Activated CD8-positive, alpha-beta T cell treated with anti-CD3 and anti-CD28 coated beads, Interleukin-2, amount 10 ng/mL, durations not matched to agents 7 days and 5 days (primary cell): ENCODE measurements around the gene SELENOW. TPM values are rescaled to one million over a fixed set of nuclear protein-coding genes. Genes with fewer than 3 reads are reported as not detected.
"Not testable (repeated sequence)": the region's sequence is repeated elsewhere in the genome, so short reads cannot be mapped to it uniquely, and the experiment has no call there.

Experiments
- ATAC-seq: fragments of 150-1000 bp; cut with Tn5 transposase; one replicate; pipeline ENCODE4 v1.10.0; 2021; ENCODE audit warnings: moderate library complexity
- CTCF ChIA-PET: fragments of 350-600 bp; sonication (Branson Sonifier 250); formaldehyde crosslinking; loops from one replicate; lab custom pipeline; 2021; ENCODE audit warnings: antibody characterized with exemption; lab: Charles Lee
- POLR2A ChIA-PET: fragments of 350-600 bp; sonication (Branson Sonifier 250); formaldehyde crosslinking; loops from one replicate; lab custom pipeline; 2021; ENCODE audit warnings: antibody characterized with exemption; lab: Charles Lee
- DNase-seq: peaks from one replicate; pipeline ENCODE4 v3.0.0-alpha.2; 2020
- H3K27ac Mint-ChIP-seq: one replicate; pipeline ENCODE4 v1.8.0; 2021; ENCODE audit warnings: mild to moderate bottlenecking, mixed read lengths
- H3K27me3 Mint-ChIP-seq: one replicate; pipeline ENCODE4 v1.8.0; 2021; ENCODE audit warnings: low read depth, mixed read lengths
- H3K36me3 Mint-ChIP-seq: one replicate; pipeline ENCODE4 v1.8.0; 2021; ENCODE audit warnings: low read depth, mixed read lengths
- H3K4me1 Mint-ChIP-seq: one replicate; pipeline ENCODE4 v1.8.0; 2021; ENCODE audit warnings: low read depth, mixed read lengths
- H3K4me3 Mint-ChIP-seq: one replicate; pipeline ENCODE4 v1.8.0; 2021; ENCODE audit warnings: mild to moderate bottlenecking, mixed read lengths
- H3K9me3 Mint-ChIP-seq: one replicate; pipeline ENCODE4 v1.8.0; 2022; ENCODE audit warnings: mixed read lengths; ENCODE audit not compliant: insufficient read depth
- total RNA-seq, 2 experiments: library from RNA; stranded (reverse); gene quantifications; one replicate each; pipeline ENCODE4 v1.2.3, GENCODE V29; 2021

Gene SELENOW
- total RNA-seq, 2 experiments from 2014 or later: 132 to 140 TPM

DNA sequence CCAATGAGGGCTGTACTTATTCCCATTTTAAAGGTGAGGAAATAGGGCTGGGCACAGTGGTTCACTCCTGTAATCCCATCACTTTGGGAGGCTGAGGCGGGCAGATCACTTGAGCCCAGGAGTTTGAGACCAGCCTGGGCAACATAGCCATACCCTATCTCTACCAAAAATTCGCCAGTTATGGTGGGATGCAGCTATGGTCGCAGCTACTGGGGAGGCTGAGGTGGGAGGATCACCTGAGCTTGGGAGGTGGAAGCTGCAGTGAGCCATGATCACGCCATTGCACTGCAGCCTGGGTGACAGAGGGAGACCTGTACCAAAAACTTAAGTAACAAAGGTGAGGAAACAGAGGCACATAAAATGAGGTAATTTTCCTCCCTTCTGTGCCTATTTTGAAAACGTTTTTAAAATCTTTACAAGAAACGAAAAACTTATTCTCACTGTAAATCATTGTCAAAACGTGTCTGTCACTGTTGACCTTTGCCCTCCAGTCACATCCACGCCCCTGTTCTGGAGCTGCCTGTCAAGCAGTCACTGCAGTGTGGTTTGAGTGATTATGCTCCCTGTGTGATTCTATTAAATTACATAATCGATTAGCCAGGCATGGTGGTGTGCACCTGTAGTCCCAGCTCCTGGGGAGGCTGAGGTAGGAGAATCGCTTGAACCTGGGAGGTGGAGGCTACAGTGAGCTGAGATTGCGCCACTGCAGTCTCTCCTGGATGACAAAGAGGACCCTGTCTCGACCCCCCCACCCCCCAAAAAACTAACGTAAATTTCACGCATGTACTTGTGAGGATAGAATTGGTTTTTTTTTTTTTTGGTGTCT lies 20.7 kb upstream of the SELENOW start:
- ATAC-seq (no peak), DNase-seq (no peak)
- no peak overlapping the region for H3K27ac Mint-ChIP-seq
- H3K9me3 Mint-ChIP-seq: no peaks in the 10 kb centered on the region
- H3K27me3 Mint-ChIP-seq: no peaks in the 10 kb centered on the region
- H3K4me3 Mint-ChIP-seq: no peak overlapping the region
- H3K4me1 Mint-ChIP-seq: peaks cover 13% of the 10 kb centered on the region
- ChIA-PET POLR2A (interaction anchor here (1.2 kb wide), 1 partner anchor 12 kb away, joined by 3 read pairs; no protein-coding TSS in a partner anchor), CTCF (no interaction called here)
- H3K36me3 Mint-ChIP-seq: peaks cover 47% of the 10 kb centered on the region

DNA sequence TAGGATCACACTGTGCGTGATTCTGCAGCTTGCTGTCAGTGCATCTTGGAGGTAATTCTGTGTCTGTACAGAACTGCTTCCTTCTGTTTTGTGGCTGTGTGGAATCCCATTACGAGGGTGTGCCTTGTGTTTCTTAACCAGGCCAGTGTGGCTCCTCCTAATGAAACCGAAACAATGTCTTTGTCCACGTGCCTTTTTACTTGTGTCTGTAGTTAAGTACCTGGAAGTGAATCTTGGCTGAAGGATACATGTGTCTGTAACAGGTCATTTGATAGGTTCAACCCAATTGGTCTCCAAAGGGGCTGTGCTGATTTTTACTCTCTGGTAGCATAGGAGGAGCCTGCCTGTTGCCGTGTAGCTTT lies 20.1 kb upstream of the SELENOW start:
- Mint-ChIP-seq H3K27me3 (no peaks in the 10 kb centered on the region), H3K9me3 (no peaks in the 10 kb centered on the region), H3K4me3 (no peak overlapping the region), H3K4me1 (peaks cover 7% of the 10 kb centered on the region), H3K36me3 (peaks cover 42% of the 10 kb centered on the region), H3K27ac (no peak overlapping the region)
- no peak for DNase-seq
- POLR2A ChIA-PET: interaction anchor here (1.2 kb wide), 1 partner anchor 12 kb away, joined by 3 read pairs; no protein-coding TSS in a partner anchor
- no peak for ATAC-seq
- CTCF ChIA-PET: interaction anchor here (1.1 kb wide), 1 partner anchor 32 kb away, joined by 3 read pairs; no protein-coding TSS in a partner anchor

DNA sequence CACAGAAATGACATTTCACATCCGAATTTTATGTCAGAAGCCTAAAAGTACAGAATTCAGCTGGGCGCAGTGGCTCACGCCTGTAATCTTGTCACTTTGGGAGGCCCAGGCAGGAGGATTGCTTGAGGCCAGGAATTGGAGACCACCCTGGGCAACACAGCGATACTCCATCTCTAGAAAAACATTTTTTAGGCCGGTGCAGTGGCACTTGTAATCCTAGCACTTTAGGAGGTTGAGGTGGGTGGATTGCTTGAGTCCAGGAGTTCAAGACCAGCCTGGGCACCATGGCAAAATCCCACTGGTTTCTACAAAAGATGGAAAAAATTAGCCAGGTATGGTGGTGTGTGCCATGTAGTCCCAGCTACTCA lies 17.9 kb upstream of the SELENOW start:
- no peak for ATAC-seq
- Mint-ChIP-seq H3K9me3 (no peaks in the 10 kb centered on the region), H3K27ac (no peak overlapping the region), H3K36me3 (peaks cover 33% of the 10 kb centered on the region), H3K4me1 (peaks cover 3% of the 10 kb centered on the region), H3K4me3 (no peak overlapping the region), H3K27me3 (no peaks in the 10 kb centered on the region)
- ChIA-PET CTCF (no interaction called here), POLR2A (interaction anchor here (1.3 kb wide), 1 partner anchor 16 kb away, joined by 3 read pairs; no protein-coding TSS in a partner anchor)
- DNase-seq: no peak

DNA sequence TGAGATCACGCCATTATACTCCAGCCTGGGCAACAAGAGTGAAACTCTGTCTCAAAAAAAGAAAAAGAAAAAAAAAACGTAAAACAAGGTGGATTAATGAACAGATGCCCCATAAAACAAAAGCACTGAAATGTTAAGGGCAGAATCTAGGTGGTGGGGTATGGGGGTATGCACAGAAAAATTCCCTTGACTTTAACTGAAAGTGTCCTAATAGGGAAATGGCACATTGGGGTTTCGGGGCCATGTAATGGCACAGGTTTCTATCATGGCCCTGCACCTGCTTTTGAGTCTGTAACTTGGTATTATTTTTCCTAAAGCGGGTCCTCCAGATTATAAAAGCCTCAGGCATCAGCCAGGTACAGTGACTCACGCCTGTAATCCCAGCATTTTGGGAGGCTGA lies 16.9 kb upstream of the SELENOW start:
- H3K27ac Mint-ChIP-seq: no peak overlapping the region
- ATAC-seq: no peak
- POLR2A ChIA-PET: no interaction called here
- no peak for DNase-seq
- H3K4me3 Mint-ChIP-seq: no peak overlapping the region
- no peaks in the 10 kb centered on the region for H3K9me3 Mint-ChIP-seq
- peaks cover 29% of the 10 kb centered on the region for H3K36me3 Mint-ChIP-seq
- CTCF ChIA-PET: no interaction called here
- H3K4me1 Mint-ChIP-seq: peaks cover 3% of the 10 kb centered on the region
- H3K27me3 Mint-ChIP-seq: no peaks in the 10 kb centered on the region

DNA sequence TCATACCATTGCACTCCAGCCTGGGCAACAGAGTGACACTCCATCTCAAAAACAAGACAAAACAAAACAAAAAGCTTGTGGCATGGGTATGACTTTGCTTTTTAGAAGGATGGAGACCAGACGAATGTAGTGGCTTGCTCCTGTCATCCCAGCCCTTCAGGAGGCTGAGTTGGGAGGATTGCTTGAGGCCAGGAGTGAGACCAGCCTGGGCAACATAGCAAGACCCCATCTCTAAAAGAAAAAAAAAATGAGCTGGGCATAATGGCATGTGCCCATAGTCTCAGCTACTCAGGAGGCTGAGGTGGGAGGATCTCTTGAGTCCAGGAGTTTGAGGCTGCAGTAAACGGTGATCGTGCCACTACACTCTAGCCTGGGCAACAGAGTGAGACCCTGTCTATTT lies 16.4 kb upstream of the SELENOW start:
- no peak overlapping the region for H3K4me3 Mint-ChIP-seq
- POLR2A ChIA-PET: no interaction called here
- H3K27ac Mint-ChIP-seq: no peak overlapping the region
- CTCF ChIA-PET: no interaction called here
- H3K36me3 Mint-ChIP-seq: peaks cover 24% of the 10 kb centered on the region
- DNase-seq (no peak), ATAC-seq (no peak)
- no peaks in the 10 kb centered on the region for H3K27me3 Mint-ChIP-seq
- H3K4me1 Mint-ChIP-seq: peaks cover 3% of the 10 kb centered on the region
- H3K9me3 Mint-ChIP-seq: no peaks in the 10 kb centered on the region

DNA sequence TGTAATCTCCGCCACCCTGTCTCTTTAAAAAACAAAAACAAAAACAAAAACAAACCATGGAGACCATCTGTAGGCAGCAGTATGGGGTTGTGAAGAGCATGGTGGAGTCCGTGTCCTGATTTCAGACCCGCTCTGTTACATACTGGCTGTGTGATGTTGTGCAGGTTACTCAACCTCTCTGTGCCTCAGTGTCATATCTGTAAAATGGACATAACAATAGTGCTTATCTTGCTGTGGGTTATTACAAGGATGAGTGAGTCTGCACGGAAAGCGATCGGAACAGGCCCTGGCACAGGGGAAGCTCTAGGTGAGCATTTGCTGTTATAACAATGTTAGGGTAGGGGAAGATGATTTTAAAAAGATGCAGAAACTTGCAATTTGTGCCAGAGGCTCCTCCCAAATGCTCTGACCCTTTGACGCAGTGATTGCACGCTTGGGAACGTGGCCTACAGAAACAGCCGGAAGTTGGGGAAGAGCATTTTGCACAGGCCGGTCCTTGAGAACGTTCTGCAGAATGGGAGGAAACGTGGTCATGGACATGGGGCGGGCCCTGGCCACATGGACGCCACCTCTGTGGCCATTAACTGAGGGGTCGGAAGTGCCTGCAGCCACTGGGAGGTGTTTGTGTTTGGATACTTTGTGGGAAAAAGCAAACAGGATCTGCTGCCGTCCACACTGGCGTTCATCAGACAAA lies 15.7 kb upstream of the SELENOW start:
- Mint-ChIP-seq H3K9me3 (no peaks in the 10 kb centered on the region), H3K27me3 (no peaks in the 10 kb centered on the region), H3K4me1 (peaks cover 3% of the 10 kb centered on the region), H3K27ac (no peak overlapping the region), H3K36me3 (peaks cover 19% of the 10 kb centered on the region), H3K4me3 (no peak overlapping the region)
- DNase-seq (no peak), ATAC-seq (peak; percentile 11)
- ChIA-PET CTCF (no interaction called here), POLR2A (no interaction called here)

DNA sequence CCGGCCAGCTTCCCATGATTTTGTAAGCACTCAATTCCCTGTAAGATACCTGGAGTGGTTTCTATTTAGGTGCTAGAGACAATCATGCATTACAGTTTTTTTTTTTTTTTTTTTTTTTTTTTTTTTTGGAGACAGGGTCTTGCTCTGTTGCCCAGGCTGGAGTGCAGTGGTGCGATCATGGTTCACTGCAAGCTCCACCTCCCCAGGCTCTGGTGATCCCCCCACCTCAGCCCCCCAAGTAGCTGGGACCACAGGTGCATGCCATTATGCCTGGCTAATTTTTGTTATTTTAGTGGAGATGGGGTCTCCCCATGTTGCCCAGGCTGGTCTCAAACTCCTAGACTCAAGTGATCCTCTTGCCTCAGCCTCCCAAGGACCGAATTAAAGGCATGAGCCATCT lies 13.8 kb upstream of the SELENOW start:
- H3K27me3 Mint-ChIP-seq, H3K4me1 Mint-ChIP-seq, H3K4me3 Mint-ChIP-seq, H3K36me3 Mint-ChIP-seq, DNase-seq, H3K9me3 Mint-ChIP-seq, ATAC-seq, H3K27ac Mint-ChIP-seq, POLR2A ChIA-PET: not testable (repeated sequence)
- CTCF ChIA-PET: interaction anchor here (0.8 to 2.3 kb wide), 6 partner anchors 13 to 82 kb away, joined by 3 to 11 read pairs (median 4); no protein-coding TSS in a partner anchor

DNA sequence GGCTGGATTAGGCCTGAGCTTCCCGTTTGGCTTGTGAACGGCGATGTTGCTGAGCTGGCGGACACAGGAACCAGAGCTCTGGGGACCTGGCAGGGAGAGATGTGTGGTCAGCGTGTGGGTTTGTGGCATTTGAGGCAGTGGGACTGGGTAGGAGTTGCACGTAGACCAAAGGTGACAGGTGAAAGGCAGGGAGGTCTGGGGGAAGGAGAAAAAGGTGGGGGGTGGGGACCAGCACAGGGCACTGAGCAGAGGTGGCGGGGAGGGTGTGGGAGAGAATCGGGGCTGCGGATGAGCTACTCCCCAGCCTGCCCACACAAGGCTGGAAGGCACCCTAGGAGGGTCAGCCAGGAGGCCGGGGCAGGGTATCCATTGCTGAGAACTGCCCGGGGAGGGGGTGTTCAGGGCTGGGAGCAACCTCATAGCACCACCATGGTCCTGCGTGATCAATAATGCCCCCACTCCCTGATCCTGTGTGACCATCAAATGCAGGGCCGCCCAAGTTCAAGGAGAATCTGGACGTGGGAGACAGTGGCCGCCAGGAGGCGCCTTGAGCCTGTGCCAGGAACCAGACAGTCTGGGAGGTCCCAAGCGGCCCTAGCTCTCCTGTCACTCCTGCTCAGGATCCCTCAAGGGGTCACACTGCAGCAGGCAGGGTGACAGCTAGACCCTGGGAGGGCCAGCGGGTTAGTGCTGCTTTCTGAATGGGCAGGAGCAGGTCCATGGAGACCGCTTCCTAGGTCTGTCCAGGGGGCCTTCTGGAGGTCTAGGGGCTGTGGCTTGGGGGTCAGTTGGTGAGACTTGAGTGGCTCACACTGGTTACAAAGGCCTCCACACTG lies 12.8 kb upstream of the SELENOW start:
- Mint-ChIP-seq H3K4me1 (peaks cover 3% of the 10 kb centered on the region), H3K36me3 (no peaks in the 10 kb centered on the region), H3K9me3 (no peaks in the 10 kb centered on the region), H3K27ac (no peak overlapping the region), H3K27me3 (peaks cover 4% of the 10 kb centered on the region), H3K4me3 (no peak overlapping the region)
- ChIA-PET POLR2A (no interaction called here), CTCF (interaction anchor here (0.6 to 2.3 kb wide), 10 partner anchors 12 to 103 kb away, joined by 3 to 11 read pairs (median 4); partner anchors contain the start of gene NOP53)
- peak; percentile 54 for ATAC-seq
- DNase-seq: peak; percentile 51

DNA sequence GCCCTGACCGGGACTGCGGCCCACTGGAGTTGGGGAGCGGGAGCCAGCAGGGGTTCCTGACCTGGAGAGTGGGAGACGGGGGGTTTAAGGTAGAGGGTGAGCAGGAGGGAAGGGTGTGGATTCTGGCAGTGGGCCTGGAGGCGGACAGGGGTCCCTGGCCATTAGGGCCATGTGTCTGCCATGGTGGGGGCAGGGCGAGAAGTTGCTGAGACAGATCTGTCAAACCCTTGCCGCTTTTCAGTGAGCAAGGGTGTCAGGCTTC lies 12.2 kb upstream of the SELENOW start:
- Mint-ChIP-seq H3K9me3 (no peaks in the 10 kb centered on the region), H3K27ac (no peak overlapping the region), H3K27me3 (peaks cover 6% of the 10 kb centered on the region), H3K4me1 (peaks cover 3% of the 10 kb centered on the region), H3K4me3 (no peak overlapping the region), H3K36me3 (no peaks in the 10 kb centered on the region)
- no peak for ATAC-seq
- CTCF ChIA-PET: interaction anchor here (1.2 to 2.3 kb wide), 3 partner anchors 13 to 54 kb away, joined by 3 to 11 read pairs (median 7); no protein-coding TSS in a partner anchor
- POLR2A ChIA-PET: no interaction called here
- DNase-seq: no peak

DNA sequence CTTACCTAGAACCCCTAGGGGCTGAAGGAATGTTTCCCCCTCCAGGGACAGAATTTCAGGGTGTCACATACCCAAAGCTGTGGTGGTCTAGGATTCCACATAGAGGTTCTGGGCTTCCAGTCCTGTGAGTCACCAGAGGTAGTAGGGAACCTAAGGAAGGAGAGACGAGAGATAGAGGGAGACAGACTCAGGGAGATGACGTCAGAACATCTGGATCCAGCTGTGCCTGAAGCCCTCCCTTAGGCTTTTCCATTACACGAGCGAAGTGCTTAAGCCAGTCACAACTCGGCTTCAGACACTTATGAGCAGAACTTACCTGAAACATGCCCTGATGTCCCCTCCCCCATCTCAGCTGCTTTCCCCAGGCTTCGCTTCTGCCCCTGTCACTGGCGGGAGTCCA lies 11.8 kb upstream of the SELENOW start:
- Mint-ChIP-seq H3K4me1 (peaks cover 3% of the 10 kb centered on the region), H3K4me3 (no peak overlapping the region), H3K27ac (no peak overlapping the region), H3K36me3 (no peaks in the 10 kb centered on the region), H3K27me3 (peaks cover 6% of the 10 kb centered on the region), H3K9me3 (no peaks in the 10 kb centered on the region)
- CTCF ChIA-PET: no interaction called here
- DNase-seq: no peak
- ATAC-seq: no peak
- POLR2A ChIA-PET: interaction anchor here (0.8 kb wide), 1 partner anchor 17 kb away, joined by 3 read pairs; no protein-coding TSS in a partner anchor

DNA sequence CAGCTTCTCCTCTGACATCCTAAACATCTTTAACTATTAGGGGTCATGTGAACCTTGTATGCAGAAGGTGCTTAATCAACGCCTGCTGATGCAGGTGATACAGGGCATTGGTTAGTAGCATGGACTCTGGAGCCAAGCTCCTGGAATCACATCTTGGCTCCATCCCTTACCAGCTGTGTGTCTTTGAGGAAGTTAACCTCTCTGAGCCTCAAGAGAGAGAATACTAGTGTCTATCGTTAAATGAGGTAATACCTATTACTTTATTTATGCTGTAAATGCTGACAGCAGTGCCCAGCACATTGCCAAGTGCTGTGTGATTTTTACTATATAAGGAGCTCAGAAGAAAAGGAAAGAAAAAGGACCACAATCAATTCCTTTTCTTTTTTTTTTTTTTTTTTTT lies 11.2 kb upstream of the SELENOW start:
- ATAC-seq (no peak), DNase-seq (no peak)
- POLR2A ChIA-PET: interaction anchor here (0.6 to 0.8 kb wide), 2 partner anchors 18 to 21 kb away, joined by 3 read pairs; no protein-coding TSS in a partner anchor
- H3K36me3 Mint-ChIP-seq: no peaks in the 10 kb centered on the region
- CTCF ChIA-PET: interaction anchor here (0.9 to 1.7 kb wide), 2 partner anchors 23 to 339 kb away, joined by 3 to 8 read pairs; no protein-coding TSS in a partner anchor
- no peak overlapping the region for H3K27ac Mint-ChIP-seq
- H3K4me1 Mint-ChIP-seq: peaks cover 3% of the 10 kb centered on the region
- no peak overlapping the region for H3K4me3 Mint-ChIP-seq
- no peaks in the 10 kb centered on the region for H3K9me3 Mint-ChIP-seq
- peaks cover 6% of the 10 kb centered on the region for H3K27me3 Mint-ChIP-seq
